H1 (cell line): Measurements from ENCODE around the gene DDR2. TPM values are rescaled to one million over a fixed set of nuclear protein-coding genes. Genes with fewer than 3 reads are reported as not detected.

Source experiments
- CTCF ChIA-PET: fragments of 300-600 bp; sonication (Branson Sonifier 250); formaldehyde crosslinking; loops from one replicate; lab custom pipeline; 2021; ENCODE audit not compliant: partially characterized antibody; lab: Charles Lee
- POLR2A ChIA-PET: fragments of 300-600 bp; sonication (Branson Sonifier 250); formaldehyde crosslinking; loops from one replicate; lab custom pipeline; 2021; ENCODE audit warnings: inconsistent platforms; ENCODE audit not compliant: partially characterized antibody; lab: Charles Lee
- DNase-seq, 2 experiments: peaks; one replicate each; pipeline versions ENCODE4 v3.0.0 to v3.0.0-alpha.2; 2010 to 2022; ENCODE audit warnings: low spot score in 2 of 2, low read depth in 1 of 2, mixed read lengths in 1 of 2
- FAIRE-seq: peaks from 2 replicates; lab custom pipeline; 2011; peaks lifted over from hg19 to GRCh38; lab: Jason Lieb, UNC
- H2AFZ ChIP-seq: 2 replicates; pipeline ENCODE4 v1.8.1; 2012; ENCODE audit warnings: low read length, inconsistent platforms
- H2AK5ac ChIP-seq: 2 replicates; pipeline ENCODE4 v1.6.1; 2013; ENCODE audit warnings: low read depth, low read length
- H2BK120ac ChIP-seq: replicated peaks from 2 replicates; pipeline ENCODE3; 2013; ENCODE audit warnings: low read depth, low read length, inconsistent platforms
- H2BK12ac ChIP-seq: 2 replicates; pipeline ENCODE4 v1.6.1; 2013; ENCODE audit warnings: low read depth, low read length
- H2BK15ac ChIP-seq: 2 replicates; pipeline ENCODE4 v1.6.1; 2013; ENCODE audit warnings: low read length
- H2BK20ac ChIP-seq: 2 replicates; pipeline ENCODE4 v1.6.1; 2013; ENCODE audit warnings: low read length
- H2BK5ac ChIP-seq: 2 replicates; pipeline ENCODE4 v1.6.1; 2013; ENCODE audit warnings: low read depth, low read length
- H3K14ac ChIP-seq: 2 replicates; pipeline ENCODE4 v1.6.1; 2013; ENCODE audit warnings: inconsistent platforms; ENCODE audit not compliant: insufficient read length
- H3K18ac ChIP-seq: 2 replicates; pipeline ENCODE4 v1.6.1; 2013; ENCODE audit warnings: low read length; ENCODE audit errors: extremely low read depth
- H3K23ac ChIP-seq: 2 replicates; pipeline ENCODE4 v1.6.1; 2013; ENCODE audit warnings: inconsistent platforms; ENCODE audit not compliant: insufficient read length
- H3K23me2 ChIP-seq: 2 replicates; pipeline ENCODE4 v1.6.1; 2013; ENCODE audit warnings: low read depth, low read length
- H3K27ac ChIP-seq: 2 replicates; pipeline ENCODE4 v1.6.1; 2011; ENCODE audit warnings: low read depth, low read length, inconsistent platforms
- H3K27me3 ChIP-seq, 4 experiments: replicated peaks in 1 of 4; 1 replicate in 1 of 4; 2 replicates in 3 of 4; pipeline versions ENCODE4 v1.6.1 to v1.8.1; 2011 to 2013; ENCODE audit warnings: low read length in 3 of 4, mild to moderate bottlenecking in 3 of 4, inconsistent platforms in 2 of 4, mixed read lengths in 2 of 4, moderate library complexity in 1 of 4; ENCODE audit not compliant: control insufficient read depth in 3 of 4, insufficient read depth in 3 of 4; ENCODE audit errors: extremely low read depth in 1 of 4
- H3K36me3 ChIP-seq, 4 experiments: 2 replicates each; pipeline versions ENCODE4 v1.6.1 to v1.8.1; 2011 to 2013; ENCODE audit warnings: mild to moderate bottlenecking in 4 of 4, low read length in 3 of 4, moderate library complexity in 2 of 4, control low read depth in 1 of 4, inconsistent platforms in 1 of 4; ENCODE audit not compliant: insufficient read depth in 4 of 4, control insufficient read depth in 2 of 4
- H3K4ac ChIP-seq: replicated peaks from 2 replicates; pipeline ENCODE3; 2013; ENCODE audit warnings: low read length, low read depth, mixed read lengths, inconsistent platforms; ENCODE audit not compliant: insufficient read length
- H3K4me1 ChIP-seq, 4 experiments: replicated peaks in 1 of 4; 1 replicate in 1 of 4; 2 replicates in 3 of 4; pipeline versions ENCODE4 v1.6.1 to v1.8.1; 2011 to 2013; ENCODE audit warnings: low read length in 3 of 4, inconsistent platforms in 2 of 4, mixed read lengths in 1 of 4; ENCODE audit not compliant: insufficient read depth in 4 of 4, control insufficient read depth in 3 of 4
- H3K4me2 ChIP-seq, 2 experiments: 2 replicates each; pipeline versions ENCODE4 v1.6.1 to v1.8.1; 2011 to 2013; ENCODE audit warnings: low read depth in 2 of 2, low read length in 2 of 2, control low read depth in 1 of 2, inconsistent platforms in 1 of 2, mild to moderate bottlenecking in 1 of 2; ENCODE audit not compliant: insufficient read depth in 1 of 2
- H3K4me3 ChIP-seq, 4 experiments: fragments of 200-600, 300-600 bp in 1 of 4; sonication (generic), shearing (Covaris generic), sonication (Bioruptor Twin) in 1 of 4; 2 replicates each; pipeline versions ENCODE4 v1.5.1 to v1.8.1; 2011 to 2016; ENCODE audit warnings: low read length in 4 of 4, low read depth in 3 of 4, control low read depth in 2 of 4, inconsistent platforms in 2 of 4, mild to moderate bottlenecking in 2 of 4, mixed read lengths in 1 of 4, moderate library complexity in 1 of 4; ENCODE audit not compliant: insufficient read depth in 2 of 4; ENCODE audit errors: extremely low read depth in 1 of 4
- H3K56ac ChIP-seq: replicated peaks from 2 replicates; pipeline ENCODE3; 2013; ENCODE audit warnings: low read depth, mild to moderate bottlenecking, mixed read lengths, low read length, inconsistent platforms; ENCODE audit not compliant: insufficient read length
- H3K79me1 ChIP-seq: 2 replicates; pipeline ENCODE4 v1.6.1; 2013; ENCODE audit warnings: low read depth, low read length, control low read depth
- H3K79me2 ChIP-seq, 2 experiments: 2 replicates each; pipeline versions ENCODE4 v1.6.1 to v1.8.1; 2012 to 2013; ENCODE audit warnings: low read length in 2 of 2, mild to moderate bottlenecking in 2 of 2, inconsistent platforms in 1 of 2; ENCODE audit not compliant: insufficient read depth in 2 of 2, control insufficient read depth in 1 of 2
- H3K9ac ChIP-seq, 4 experiments: replicated peaks in 1 of 4; 1 replicate in 1 of 4; 2 replicates in 3 of 4; pipeline versions ENCODE4 v1.6.1 to v1.8.1; 2011 to 2013; ENCODE audit warnings: low read depth in 3 of 4, low read length in 3 of 4, control low read depth in 2 of 4, mild to moderate bottlenecking in 2 of 4, moderate library complexity in 2 of 4, inconsistent platforms in 1 of 4; ENCODE audit errors: extremely low read depth in 1 of 4
- H3K9me3 ChIP-seq, 2 experiments: 2 replicates each; pipeline versions ENCODE4 v1.6.1 to v1.8.1; 2012 to 2013; ENCODE audit warnings: mild to moderate bottlenecking in 2 of 2, moderate library complexity in 2 of 2, control low read depth in 1 of 2, inconsistent platforms in 1 of 2, low read depth in 1 of 2, low read length in 1 of 2, mixed read lengths in 1 of 2; ENCODE audit not compliant: insufficient read depth in 2 of 2
- H4K20me1 ChIP-seq, 2 experiments: replicated peaks in 1 of 2; 2 replicates each; pipeline versions ENCODE3 to v1.8.1; 2011 to 2013; ENCODE audit warnings: inconsistent platforms in 2 of 2, low read length in 2 of 2, mild to moderate bottlenecking in 1 of 2; ENCODE audit not compliant: insufficient read depth in 2 of 2, control insufficient read depth in 1 of 2
- H4K5ac ChIP-seq: 2 replicates; pipeline ENCODE4 v1.6.1; 2013; ENCODE audit warnings: low read length, low read depth, mixed read lengths, inconsistent platforms; ENCODE audit not compliant: insufficient read length
- H4K8ac ChIP-seq: 2 replicates; pipeline ENCODE4 v1.8.0; 2013; ENCODE audit warnings: mild to moderate bottlenecking, moderate library complexity, low read length, inconsistent platforms; ENCODE audit not compliant: insufficient read depth; ENCODE audit errors: extremely low read depth
- H4K91ac ChIP-seq: replicated peaks from 2 replicates; pipeline ENCODE3; 2013; ENCODE audit warnings: low read length, mixed read lengths, inconsistent platforms; ENCODE audit not compliant: insufficient read length
- ASH2L ChIP-seq: fragments of 200-600, 300-600 bp; sonication (generic); IDR thresholded peaks from one replicate; pipeline ENCODE4 v1.7.1; 2017; ENCODE audit warnings: low read length
- CBX5 ChIP-seq: fragments of 300-800, 300-1000 bp; sonication (generic); IDR thresholded peaks from 2 replicates; pipeline ENCODE4 v1.7.1; 2016; ENCODE audit warnings: antibody characterized with exemption, low read length, low read depth
- CEBPB ChIP-seq: IDR thresholded peaks from 2 replicates; pipeline ENCODE4 v1.6.1; 2012; ENCODE audit warnings: low read depth, low read length
- EGR1 ChIP-seq: IDR thresholded peaks from 2 replicates; pipeline ENCODE4 v1.6.1; 2011; ENCODE audit warnings: low read depth, low read length, borderline replicate concordance
- FOSL1 ChIP-seq: IDR thresholded peaks from 2 replicates; pipeline ENCODE4 v1.6.1; 2011; ENCODE audit warnings: mild to moderate bottlenecking, low read depth, low read length, moderate library complexity; ENCODE audit not compliant: insufficient read depth
- KDM1A ChIP-seq: fragments of 200-600, 300-600 bp; sonication (generic); IDR thresholded peaks from 2 replicates; pipeline ENCODE4 v1.7.1; 2016; ENCODE audit warnings: mild to moderate bottlenecking, low read length, borderline replicate concordance
- KDM4A ChIP-seq: IDR thresholded peaks from one replicate; pipeline ENCODE4 v1.7.1; 2012; ENCODE audit warnings: low read depth, mild to moderate bottlenecking, moderate library complexity, low read length, inconsistent platforms; ENCODE audit not compliant: severe bottlenecking
- NRF1 ChIP-seq: IDR thresholded peaks from 2 replicates; pipeline ENCODE4 v1.6.1; 2011; ENCODE audit warnings: mild to moderate bottlenecking, low read depth, low read length, improper control_type of control experiment
- PHF8 ChIP-seq: fragments of 200-600 bp; sonication (generic); conservative IDR thresholded peaks from 2 replicates; pipeline ENCODE4 v1.7.1; 2012; ENCODE audit warnings: low read depth, mild to moderate bottlenecking, inconsistent platforms, low read length, moderate library complexity
- SIRT6 ChIP-seq: IDR thresholded peaks from one replicate; pipeline ENCODE4 v1.7.1; 2012; ENCODE audit warnings: low read length, inconsistent platforms
- USF2 ChIP-seq: IDR thresholded peaks from 2 replicates; pipeline ENCODE4 v1.6.1; 2011; ENCODE audit warnings: low read length, improper control_type of control experiment
- YY1 ChIP-seq: IDR thresholded peaks from 2 replicates; pipeline ENCODE4 v1.6.1; 2011; ENCODE audit warnings: low read depth, mild to moderate bottlenecking, low read length
- WGBS, 2 experiments: shearing (Covaris generic) in 1 of 2; methylation state at CpG; one replicate each; pipeline versions ENCODE4 v1.1.6 to v1.1.7; 2013 to 2015; ENCODE audit warnings: low lambda C conversion rate in 2 of 2, mixed read lengths in 2 of 2, inconsistent platforms in 1 of 2, low coverage in 1 of 2, missing lambda C conversion rate in 1 of 2; ENCODE audit not compliant: insufficient replicate concordance in 2 of 2, insufficient coverage in 1 of 2, insufficient read length in 1 of 2; ENCODE audit errors: extremely low coverage in 1 of 2, missing lambda C conversion rate in 1 of 2; 5-methylcytosine and 5-hydroxymethylcytosine counted together
- polyA plus RNA-seq, 7 experiments: library from polyadenylated mRNA; depleted of rRNA in 3 of 7; stranded (reverse) in 5 of 7; unstranded in 2 of 7; fragments of >200 nt in 5 of 7; fragments of 200-250 nt in 2 of 7; gene quantifications; 1 replicate in 5 of 7; 2 replicates in 1 of 7; 4 replicates in 1 of 7; pipeline versions ENCODE4 v1.2.1 to v1.2.3, GENCODE V29; 2011 to 2013; ENCODE audit warnings: missing spikeins in 2 of 7, mixed read lengths in 2 of 7
- total RNA-seq: library from RNA; stranded (reverse); fragmentation: NEBNext Ultra II Directional; extraction: Animal tissue kit (Norgen Biotek cat#: 25700); gene quantifications from 2 replicates; pipeline ENCODE4 v1.2.1, GENCODE V29; 2021
- TF ChIP-seq, protein P1 (sequence below): IDR thresholded peaks from 2 replicates; pipeline ENCODE4 v1.6.1; 2012; ENCODE audit warnings: low read length, inconsistent platforms

Gene DDR2
- total and polyA plus RNA-seq, 2 of the 8 experiments (the other 6 are each of a cell fraction or from before 2014, with no cell fraction given): 1.00 to 2.1 TPM

- H4K20me1 ChIP-seq: no peaks in the 10 kb centered on the region
- H3K14ac ChIP-seq: no peak overlapping the region
- POLR2A ChIA-PET: interaction anchor here (1.0 kb wide), 1 partner anchor 9 kb away, joined by 3 read pairs; no protein-coding TSS in a partner anchor
- no peak overlapping the region for H3K18ac ChIP-seq
- H3K4me2 ChIP-seq: no peak overlapping the region
- no peaks in the 10 kb centered on the region for H3K4me1 ChIP-seq
- no peak overlapping the region for H4K5ac ChIP-seq
- H3K36me3 ChIP-seq: no peaks in the 10 kb centered on the region
- H2AFZ ChIP-seq: no peak overlapping the region
- no peaks in the 10 kb centered on the region for H3K79me1 ChIP-seq
- DNase-seq (no peak), FAIRE-seq (no peak)
- no peak overlapping the region for H3K23ac ChIP-seq
- no peak overlapping the region for H2BK12ac ChIP-seq
- no peaks in the 10 kb centered on the region; a peak in 1 of 7 replicates for H3K27me3 ChIP-seq
- no peak overlapping the region for H2BK120ac ChIP-seq
- H3K9me3 ChIP-seq: no peaks in the 10 kb centered on the region
- no peak overlapping the region; the same call in 1 of the 2 replicates for H4K8ac ChIP-seq
- H3K27ac ChIP-seq: no peak overlapping the region
- H2BK15ac ChIP-seq: no peak overlapping the region
- H3K56ac ChIP-seq: no peak overlapping the region
- CTCF ChIA-PET: no interaction called here
- H2BK20ac ChIP-seq: no peak overlapping the region
- H3K4ac ChIP-seq: no peak overlapping the region
- no peaks in the 10 kb centered on the region for H3K79me2 ChIP-seq
- WGBS, 2 experiments: 91% methylated on average over 3 of the region's 3 CpGs; no CpG with 5 or more reads in 1 of the 2 experiments
- H3K23me2 ChIP-seq: no peaks in the 10 kb centered on the region
- no peak overlapping the region for H2BK5ac ChIP-seq
- no peak overlapping the region for H3K9ac ChIP-seq
- H4K91ac ChIP-seq: no peak overlapping the region
- H2AK5ac ChIP-seq: no peak overlapping the region
- H3K4me3 ChIP-seq: no peak overlapping the region
- no peak for TF ChIP-seq NRF1
- no peak for TF ChIP-seq PHF8
- no peak for TF ChIP-seq USF2
- TF ChIP-seq CBX5: no peak
- TF ChIP-seq EGR1: no peak
- no peak for TF ChIP-seq YY1
- no peak for TF ChIP-seq CEBPB
- TF ChIP-seq SIRT6: no peak
- no peak for TF ChIP-seq KDM4A
- TF ChIP-seq KDM1A: no peak
- TF ChIP-seq ASH2L: no peak
- TF ChIP-seq, protein P1, sequence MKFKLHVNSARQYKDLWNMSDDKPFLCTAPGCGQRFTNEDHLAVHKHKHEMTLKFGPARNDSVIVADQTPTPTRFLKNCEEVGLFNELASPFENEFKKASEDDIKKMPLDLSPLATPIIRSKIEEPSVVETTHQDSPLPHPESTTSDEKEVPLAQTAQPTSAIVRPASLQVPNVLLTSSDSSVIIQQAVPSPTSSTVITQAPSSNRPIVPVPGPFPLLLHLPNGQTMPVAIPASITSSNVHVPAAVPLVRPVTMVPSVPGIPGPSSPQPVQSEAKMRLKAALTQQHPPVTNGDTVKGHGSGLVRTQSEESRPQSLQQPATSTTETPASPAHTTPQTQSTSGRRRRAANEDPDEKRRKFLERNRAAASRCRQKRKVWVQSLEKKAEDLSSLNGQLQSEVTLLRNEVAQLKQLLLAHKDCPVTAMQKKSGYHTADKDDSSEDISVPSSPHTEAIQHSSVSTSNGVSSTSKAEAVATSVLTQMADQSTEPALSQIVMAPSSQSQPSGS: no peak
- TF ChIP-seq FOSL1: no peak
These were observed 12.7 kb downstream of the DDR2 start for GRCh38 chr1:162644986-162645314.
